HCT116 (cell line): ENCODE results near the gene ARID5B. TPM values are rescaled to one million over a fixed set of nuclear protein-coding genes. Genes with fewer than 3 reads are reported as not detected.

Experiments used
- ATAC-seq: fragments of 200-7000 bp; cut with Tn5 transposase; 2 replicates; pipeline ENCODE4 v1.9.1; 2020; ENCODE audit warnings: mild to moderate bottlenecking, moderate library complexity
- BruUV-seq: library from RNA; stranded (reverse); fragments of 400-500 nt; replicated peaks from 2 replicates; lab custom pipeline; 2021; lab: Mats Ljungman, UMichigan
- CTCF ChIA-PET: fragments of 300-600 bp; sonication (Branson Sonifier 250); formaldehyde crosslinking; loops from one replicate; lab custom pipeline; 2021; ENCODE audit warnings: antibody characterized with exemption; lab: Charles Lee
- POLR2A ChIA-PET: fragments of 300-600, 350-600 bp; sonication (Branson Sonifier 250); formaldehyde crosslinking; loops from one replicate; lab custom pipeline; 2021; ENCODE audit warnings: antibody characterized with exemption; lab: Charles Lee
- RAD21 ChIA-PET, 2 experiments: fragments of 300-600 bp; sonication (Branson Sonifier 250); formaldehyde crosslinking; loops; one replicate each; lab custom pipeline; 2023; ENCODE audit warnings: low total read pairs in 2 of 2; ENCODE audit not compliant: uncharacterized antibody in 2 of 2, unreplicated experiment in 2 of 2, low non-redundant PET in 1 of 2; lab: Charles Lee
- DNase-seq: peaks from one replicate; pipeline ENCODE4 v3.0.0-alpha.2; 2010; ENCODE audit warnings: low read depth, low spot score
- H2AFZ ChIP-seq: fragments of 200-600 bp; shearing (Covaris generic), sonication (generic); 2 replicates; pipeline ENCODE4 v1.6.1; 2017; ENCODE audit warnings: low read depth, mixed run types, mixed read lengths, antibody characterized with exemption, low read length; ENCODE audit not compliant: poor library complexity, severe bottlenecking
- H3K27ac ChIP-seq: 2 replicates; pipeline ENCODE4 v1.5.1; 2012; ENCODE audit warnings: low read depth, low read length
- H3K27me3 ChIP-seq: fragments of 200-600 bp; sonication (generic); 2 replicates; pipeline ENCODE4 v1.6.1; 2016; ENCODE audit warnings: mixed run types, low read length, mixed read lengths; ENCODE audit not compliant: insufficient read depth
- H3K36me3 ChIP-seq, 2 experiments: fragments of 200-500 bp in 1 of 2; fragments of 200-600 bp in 1 of 2; sonication (Bioruptor generic) in 1 of 2; sonication (generic) in 1 of 2; 2 replicates each; pipeline versions ENCODE4 v1.5.1 to v1.6.1; 2014 to 2016; ENCODE audit warnings: low read length in 2 of 2, inconsistent platforms in 1 of 2, mixed read lengths in 1 of 2, mixed run types in 1 of 2; ENCODE audit not compliant: insufficient read depth in 2 of 2, control insufficient read depth in 1 of 2
- H3K4me1 ChIP-seq, 2 experiments: fragments of 200-600 bp in 1 of 2; sonication (generic) in 1 of 2; 2 replicates each; pipeline versions ENCODE4 v1.5.1 to v1.6.1; 2012 to 2017; ENCODE audit warnings: low read length in 2 of 2, inconsistent platforms in 1 of 2, mild to moderate bottlenecking in 1 of 2, mixed read lengths in 1 of 2, mixed run types in 1 of 2, moderate library complexity in 1 of 2; ENCODE audit not compliant: insufficient read depth in 2 of 2, control insufficient read depth in 1 of 2
- H3K4me2 ChIP-seq: fragments of 200-600 bp; sonication (generic); 2 replicates; pipeline ENCODE4 v1.6.1; 2017; ENCODE audit warnings: mixed run types, low read length, mixed read lengths
- H3K4me3 ChIP-seq, 2 experiments: fragments of 200-600 bp in 1 of 2; sonication (generic) in 1 of 2; replicated peaks in 1 of 2; 2 replicates each; pipeline ENCODE4 v1.5.1; 2011 to 2016; ENCODE audit warnings: low read length in 2 of 2, control low read depth in 1 of 2, low read depth in 1 of 2, mild to moderate bottlenecking in 1 of 2, mixed read lengths in 1 of 2, mixed run types in 1 of 2
- H3K79me2 ChIP-seq: fragments of 200-600 bp; sonication (generic); 2 replicates; pipeline ENCODE4 v1.6.1; 2017; ENCODE audit warnings: mild to moderate bottlenecking, mixed run types, low read length, moderate library complexity, mixed read lengths; ENCODE audit not compliant: insufficient read depth
- H3K9ac ChIP-seq: fragments of 200-600 bp; sonication (generic); 2 replicates; pipeline ENCODE4 v1.6.1; 2016; ENCODE audit warnings: low read length, mixed read lengths
- H3K9me2 ChIP-seq: fragments of 200-600 bp; sonication (generic), shearing (Covaris generic); 2 replicates; pipeline ENCODE4 v1.6.1; 2017; ENCODE audit warnings: mixed run types, mild to moderate bottlenecking, moderate library complexity; ENCODE audit not compliant: insufficient read depth
- H3K9me3 ChIP-seq, 2 experiments: fragments of 200-500 bp in 1 of 2; fragments of 200-600 bp in 1 of 2; sonication (Bioruptor generic) in 1 of 2; sonication (generic) in 1 of 2; 2 replicates each; pipeline ENCODE4 v1.6.1; 2014 to 2017; ENCODE audit warnings: low read length in 2 of 2, mixed read lengths in 2 of 2, inconsistent platforms in 1 of 2, low read depth in 1 of 2, mild to moderate bottlenecking in 1 of 2, mixed run types in 1 of 2, moderate library complexity in 1 of 2; ENCODE audit not compliant: control insufficient read depth in 1 of 2, insufficient read depth in 1 of 2
- H4K20me1 ChIP-seq: fragments of 200-600 bp; sonication (generic), shearing (Covaris generic); 2 replicates; pipeline ENCODE4 v1.6.1; 2017; ENCODE audit warnings: mixed run types, mild to moderate bottlenecking, moderate library complexity; ENCODE audit not compliant: insufficient read depth
- CBX3 ChIP-seq: IDR thresholded peaks from 2 replicates; pipeline ENCODE4 v1.6.1; 2012; ENCODE audit warnings: low read depth
- EGR1 ChIP-seq: IDR thresholded peaks from 2 replicates; pipeline ENCODE4 v1.6.1; 2012; ENCODE audit warnings: low read depth
- EZH2 ChIP-seq: fragments of 200-600 bp; sonication (generic); IDR thresholded peaks from 2 replicates; pipeline ENCODE4 v1.6.1; 2017; ENCODE audit warnings: antibody characterized with exemption, mixed run types
- EZH2phosphoT487 ChIP-seq: fragments of 200-600 bp; IDR thresholded peaks from 2 replicates; pipeline ENCODE4 v1.6.1; 2018; ENCODE audit warnings: antibody characterized with exemption, borderline replicate concordance
- JUND ChIP-seq: IDR thresholded peaks from 2 replicates; pipeline ENCODE4 v1.6.1; 2012
- RAD21 ChIP-seq: IDR thresholded peaks from 2 replicates; pipeline ENCODE4 v1.6.1; 2012; ENCODE audit warnings: low read depth, mild to moderate bottlenecking
- SP1 ChIP-seq: IDR thresholded peaks from 2 replicates; pipeline ENCODE4 v1.6.1; 2012; ENCODE audit warnings: low read depth
- SRF ChIP-seq: IDR thresholded peaks from 2 replicates; pipeline ENCODE4 v1.6.1; 2012; ENCODE audit warnings: low read depth
- TCF7L2 ChIP-seq: IDR thresholded peaks from 2 replicates; pipeline ENCODE4 v1.7.0; 2011; ENCODE audit warnings: borderline replicate concordance, inconsistent platforms; ENCODE audit not compliant: insufficient read depth, insufficient read length; ENCODE audit errors: extremely low read depth
- YY1 ChIP-seq: IDR thresholded peaks from 2 replicates; pipeline ENCODE4 v1.6.1; 2011; ENCODE audit warnings: low read length, low read depth, moderate library complexity, mild to moderate bottlenecking; ENCODE audit not compliant: insufficient replicate concordance; ENCODE audit errors: extremely low read depth
- ZNF274 ChIP-seq: fragments of 200-500 bp; sonication (Bioruptor generic); IDR thresholded peaks from 2 replicates; pipeline ENCODE4 v1.6.1; 2014; ENCODE audit warnings: mild to moderate bottlenecking, low read depth, low read length, inconsistent platforms
- intact Hi-C: fragments of 100-400 bp; cut with micrococcal nuclease; formaldehyde crosslinking; loops from 2 replicates; pipeline ENCODE4 v1.10.0; 2022
- total RNA-seq: library from RNA; stranded (reverse); gene quantifications from one replicate; pipeline ENCODE4 v1.2.1, GENCODE V29; 2021; ENCODE audit not compliant: unreplicated experiment
- TF ChIP-seq, protein P1 (sequence below): IDR thresholded peaks from 2 replicates; pipeline ENCODE4 v1.6.1; 2011; ENCODE audit warnings: mild to moderate bottlenecking, low read length, moderate library complexity; ENCODE audit not compliant: insufficient replicate concordance; ENCODE audit errors: extremely low read depth
- TF ChIP-seq, protein P2 (sequence below): IDR thresholded peaks from 2 replicates; pipeline ENCODE4 v1.6.1; 2012; ENCODE audit warnings: low read depth

Gene ARID5B
- total RNA-seq, 1 experiment from 2014 or later = 4.7 TPM

DNA sequence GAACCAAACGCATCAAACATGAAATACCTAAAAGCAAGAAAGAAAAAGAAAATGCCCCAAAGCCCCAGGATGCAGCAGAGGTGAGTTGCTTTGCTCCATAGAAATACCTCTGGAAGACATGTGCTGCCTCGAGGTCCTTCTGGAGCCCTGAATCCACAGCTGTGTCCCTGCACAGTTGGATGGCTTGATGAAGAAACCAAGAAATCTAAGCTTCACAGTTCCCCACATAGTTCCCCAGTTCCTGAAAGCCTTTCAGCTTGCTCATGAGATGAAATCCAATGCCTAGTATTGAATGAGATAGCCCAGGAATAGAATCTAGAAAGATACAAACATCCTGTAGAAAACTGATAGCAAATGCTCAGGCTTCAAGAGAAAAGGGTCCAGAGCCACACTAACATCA is 184.3 kb downstream of the ARID5B start:
- no peaks in the 10 kb centered on the region for H3K9me2 ChIP-seq
- no peaks in the 10 kb centered on the region for H4K20me1 ChIP-seq
- H3K27ac ChIP-seq = no peak overlapping the region
- H3K4me1 ChIP-seq = no peaks in the 10 kb centered on the region
- H2AFZ ChIP-seq = no peak overlapping the region
- intact Hi-C loops = no loop called here
- no peak overlapping the region for H3K4me3 ChIP-seq
- no peaks in the 10 kb centered on the region for H3K9me3 ChIP-seq
- CTCF ChIA-PET = no interaction called here
- RAD21 ChIA-PET = no interaction called here
- ATAC-seq = no peak
- H3K9ac ChIP-seq = no peak overlapping the region
- H3K27me3 ChIP-seq = no peaks in the 10 kb centered on the region
- H3K79me2 ChIP-seq = no peaks in the 10 kb centered on the region
- no peak for TF ChIP-seq CBX3
- no peak for TF ChIP-seq YY1
- TF ChIP-seq, protein P1, sequence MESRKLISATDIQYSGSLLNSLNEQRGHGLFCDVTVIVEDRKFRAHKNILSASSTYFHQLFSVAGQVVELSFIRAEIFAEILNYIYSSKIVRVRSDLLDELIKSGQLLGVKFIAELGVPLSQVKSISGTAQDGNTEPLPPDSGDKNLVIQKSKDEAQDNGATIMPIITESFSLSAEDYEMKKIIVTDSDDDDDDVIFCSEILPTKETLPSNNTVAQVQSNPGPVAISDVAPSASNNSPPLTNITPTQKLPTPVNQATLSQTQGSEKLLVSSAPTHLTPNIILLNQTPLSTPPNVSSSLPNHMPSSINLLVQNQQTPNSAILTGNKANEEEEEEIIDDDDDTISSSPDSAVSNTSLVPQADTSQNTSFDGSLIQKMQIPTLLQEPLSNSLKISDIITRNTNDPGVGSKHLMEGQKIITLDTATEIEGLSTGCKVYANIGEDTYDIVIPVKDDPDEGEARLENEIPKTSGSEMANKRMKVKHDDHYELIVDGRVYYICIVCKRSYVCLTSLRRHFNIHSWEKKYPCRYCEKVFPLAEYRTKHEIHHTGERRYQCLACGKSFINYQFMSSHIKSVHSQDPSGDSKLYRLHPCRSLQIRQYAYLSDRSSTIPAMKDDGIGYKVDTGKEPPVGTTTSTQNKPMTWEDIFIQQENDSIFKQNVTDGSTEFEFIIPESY = no peak
- TF ChIP-seq SRF = no peak
- no peak for TF ChIP-seq EGR1
- no peak for TF ChIP-seq RAD21
- no peak for TF ChIP-seq EZH2phosphoT487
- TF ChIP-seq, protein P2, sequence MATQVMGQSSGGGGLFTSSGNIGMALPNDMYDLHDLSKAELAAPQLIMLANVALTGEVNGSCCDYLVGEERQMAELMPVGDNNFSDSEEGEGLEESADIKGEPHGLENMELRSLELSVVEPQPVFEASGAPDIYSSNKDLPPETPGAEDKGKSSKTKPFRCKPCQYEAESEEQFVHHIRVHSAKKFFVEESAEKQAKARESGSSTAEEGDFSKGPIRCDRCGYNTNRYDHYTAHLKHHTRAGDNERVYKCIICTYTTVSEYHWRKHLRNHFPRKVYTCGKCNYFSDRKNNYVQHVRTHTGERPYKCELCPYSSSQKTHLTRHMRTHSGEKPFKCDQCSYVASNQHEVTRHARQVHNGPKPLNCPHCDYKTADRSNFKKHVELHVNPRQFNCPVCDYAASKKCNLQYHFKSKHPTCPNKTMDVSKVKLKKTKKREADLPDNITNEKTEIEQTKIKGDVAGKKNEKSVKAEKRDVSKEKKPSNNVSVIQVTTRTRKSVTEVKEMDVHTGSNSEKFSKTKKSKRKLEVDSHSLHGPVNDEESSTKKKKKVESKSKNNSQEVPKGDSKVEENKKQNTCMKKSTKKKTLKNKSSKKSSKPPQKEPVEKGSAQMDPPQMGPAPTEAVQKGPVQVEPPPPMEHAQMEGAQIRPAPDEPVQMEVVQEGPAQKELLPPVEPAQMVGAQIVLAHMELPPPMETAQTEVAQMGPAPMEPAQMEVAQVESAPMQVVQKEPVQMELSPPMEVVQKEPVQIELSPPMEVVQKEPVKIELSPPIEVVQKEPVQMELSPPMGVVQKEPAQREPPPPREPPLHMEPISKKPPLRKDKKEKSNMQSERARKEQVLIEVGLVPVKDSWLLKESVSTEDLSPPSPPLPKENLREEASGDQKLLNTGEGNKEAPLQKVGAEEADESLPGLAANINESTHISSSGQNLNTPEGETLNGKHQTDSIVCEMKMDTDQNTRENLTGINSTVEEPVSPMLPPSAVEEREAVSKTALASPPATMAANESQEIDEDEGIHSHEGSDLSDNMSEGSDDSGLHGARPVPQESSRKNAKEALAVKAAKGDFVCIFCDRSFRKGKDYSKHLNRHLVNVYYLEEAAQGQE = no peak
- no peak for TF ChIP-seq SP1
- TF ChIP-seq ZNF274 = no peak
- TF ChIP-seq JUND = no peak
- TF ChIP-seq EZH2 = no peak
- TF ChIP-seq TCF7L2 = no peak
- no peak overlapping the region for H3K4me2 ChIP-seq
- DNase-seq = no peak
- POLR2A ChIA-PET = no interaction called here
- no TSS peak for BruUV-seq
- peaks cover 0 to 7% of the 10 kb centered on the region in 2 experiments; a peak in 2 of 4 replicates for H3K36me3 ChIP-seq
